SK-N-SH treated with all-trans-retinoic acid at 6 μM for 48 hours (cell line): ENCODE measurements around the gene ABCG2.

ENCODE experiments used
- ATAC-seq: fragments of 200-7000 bp; cut with Tn5 transposase; 3 replicates; pipeline ENCODE4 v1.9.1; 2020; ENCODE audit warnings: mild to moderate bottlenecking, moderate library complexity
- BACH2 ChIP-seq: fragments of 250-450 bp; sonication (Bioruptor Pico); IDR thresholded peaks from 2 replicates; pipeline ENCODE4 v1.9.0; 2021; ENCODE audit warnings: mild to moderate bottlenecking, borderline replicate concordance
- CSDC2 ChIP-seq: fragments of 250-450 bp; sonication (Bioruptor Pico); IDR thresholded peaks from 2 replicates; pipeline ENCODE4 v1.5.0; 2020; ENCODE audit warnings: mild to moderate bottlenecking, moderate library complexity
- ESRRG ChIP-seq: fragments of 250-450 bp; sonication (Bioruptor Pico); IDR thresholded peaks from 2 replicates; pipeline ENCODE4 v1.6.1; 2021; ENCODE audit warnings: mild to moderate bottlenecking
- GLIS3 ChIP-seq: fragments of 250-450 bp; sonication (Bioruptor Pico); IDR thresholded peaks from 2 replicates; pipeline ENCODE4 v1.5.0; 2020; ENCODE audit warnings: mild to moderate bottlenecking, moderate library complexity
- ISL1 ChIP-seq: fragments of 250-450 bp; sonication (Bioruptor Pico); IDR thresholded peaks from 2 replicates; pipeline ENCODE4 v2.1.2; 2022; ENCODE audit warnings: mild to moderate bottlenecking, moderate library complexity
- OSR1 ChIP-seq: fragments of 250-450 bp; sonication (Bioruptor Pico); IDR thresholded peaks from 2 replicates; pipeline ENCODE4 v1.8.0; 2022; ENCODE audit warnings: moderate library complexity, mild to moderate bottlenecking, inconsistent platforms
- PPARA ChIP-seq: fragments of 250-450 bp; sonication (Bioruptor Pico); IDR thresholded peaks from 2 replicates; pipeline ENCODE4 v1.5.0; 2020; ENCODE audit warnings: mild to moderate bottlenecking, borderline replicate concordance
- RARB ChIP-seq: fragments of 250-450 bp; sonication (Bioruptor Pico); IDR thresholded peaks from 2 replicates; pipeline ENCODE4 v1.8.0; 2021; ENCODE audit warnings: mild to moderate bottlenecking, moderate library complexity
- SNAI2 ChIP-seq: fragments of 250-450 bp; sonication (Bioruptor Pico); IDR thresholded peaks from 2 replicates; pipeline ENCODE4 v1.5.0; 2020; ENCODE audit warnings: mild to moderate bottlenecking, moderate library complexity
- TCF4 ChIP-seq: fragments of 250-450 bp; sonication (Bioruptor Pico); IDR thresholded peaks from 2 replicates; pipeline ENCODE4 v1.8.0; 2021; ENCODE audit warnings: mild to moderate bottlenecking, moderate library complexity, borderline replicate concordance
- TOX ChIP-seq: fragments of 250-450 bp; sonication (Bioruptor Pico); IDR thresholded peaks from 2 replicates; pipeline ENCODE4 v1.8.0; 2021; ENCODE audit warnings: mild to moderate bottlenecking, moderate library complexity, borderline replicate concordance
- ZC3H10 ChIP-seq: fragments of 250-450 bp; sonication (Bioruptor Pico); IDR thresholded peaks from 2 replicates; pipeline ENCODE4 v1.5.1; 2021; ENCODE audit warnings: mild to moderate bottlenecking, moderate library complexity
- ZFP3 ChIP-seq: fragments of 250-450 bp; sonication (Bioruptor Pico); IDR thresholded peaks from 2 replicates; pipeline ENCODE4 v1.5.0; 2020; ENCODE audit warnings: mild to moderate bottlenecking, moderate library complexity
- ZFP30 ChIP-seq: fragments of 450-650 bp; formaldehyde crosslinking; IDR thresholded peaks from 2 replicates; pipeline ENCODE4 v1.5.0; 2022; ENCODE audit warnings: mild to moderate bottlenecking, moderate library complexity
- ZNF565 ChIP-seq: fragments of 450-650 bp; formaldehyde crosslinking; conservative IDR thresholded peaks from 2 replicates; pipeline ENCODE4 v1.5.0; 2020; ENCODE audit warnings: low read depth, mild to moderate bottlenecking, moderate library complexity
- ZNF70 ChIP-seq: fragments of 450-650 bp; formaldehyde crosslinking; IDR thresholded peaks from 2 replicates; pipeline ENCODE4 v1.5.0; 2020; ENCODE audit warnings: mild to moderate bottlenecking, moderate library complexity
- ZNF8 ChIP-seq: fragments of 450-650 bp; formaldehyde crosslinking; IDR thresholded peaks from 2 replicates; pipeline ENCODE4 v1.5.0; 2020; ENCODE audit warnings: mild to moderate bottlenecking, moderate library complexity
- TF ChIP-seq, protein P1 (sequence below): fragments of 250-450 bp; sonication (Bioruptor Pico); IDR thresholded peaks from 2 replicates; pipeline ENCODE4 v1.5.0; 2020; ENCODE audit warnings: mild to moderate bottlenecking, moderate library complexity
- TF ChIP-seq, protein P2 (sequence below): fragments of 250-450 bp; sonication (Bioruptor Pico); IDR thresholded peaks from 2 replicates; pipeline ENCODE4 v1.8.0; 2020; ENCODE audit warnings: mild to moderate bottlenecking, moderate library complexity, borderline replicate concordance
- TF ChIP-seq, protein P3 (sequence below): fragments of 250-450 bp; sonication (Bioruptor Pico); IDR thresholded peaks from 2 replicates; pipeline ENCODE4 v1.8.0; 2021; ENCODE audit warnings: low read depth, mild to moderate bottlenecking, moderate library complexity, borderline replicate concordance
- TF ChIP-seq, protein P4 (sequence below): fragments of 250-450 bp; sonication (Bioruptor Pico); IDR thresholded peaks from 2 replicates; pipeline ENCODE4 v1.5.1; 2020; ENCODE audit warnings: low read depth, mild to moderate bottlenecking, moderate library complexity

The ABCG2 gene

DNA sequence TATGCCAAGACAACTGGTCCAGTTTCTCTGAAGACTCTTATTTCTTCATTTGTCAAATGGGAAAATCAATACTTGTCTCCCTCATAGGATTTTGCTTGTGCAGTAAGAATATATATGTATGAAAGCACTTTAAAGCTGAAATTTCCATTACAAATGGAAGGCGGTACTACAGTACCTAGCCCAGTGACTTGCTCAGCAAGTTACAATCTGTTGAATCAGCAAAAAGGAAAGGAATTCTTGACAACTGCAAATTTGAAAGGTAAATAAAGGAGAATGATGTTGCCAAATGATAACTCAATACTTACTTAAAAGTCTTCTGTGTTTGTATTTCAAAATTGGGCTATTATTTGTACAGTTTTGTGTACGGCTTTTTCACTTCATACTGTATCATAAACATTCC is 79.9 kb downstream of the ABCG2 start:
- no peak for ATAC-seq
- TF ChIP-seq BACH2 (CRISPR knock-in tag) (no peak), RARB (CRISPR knock-in tag) (no peak), ZNF565 (CRISPR knock-in tag) (no peak), ZFP30 (no peak), TCF4 (CRISPR knock-in tag) (no peak), ESRRG (no peak), ZFP3 (CRISPR knock-in tag) (no peak)
- TF ChIP-seq, protein P1, sequence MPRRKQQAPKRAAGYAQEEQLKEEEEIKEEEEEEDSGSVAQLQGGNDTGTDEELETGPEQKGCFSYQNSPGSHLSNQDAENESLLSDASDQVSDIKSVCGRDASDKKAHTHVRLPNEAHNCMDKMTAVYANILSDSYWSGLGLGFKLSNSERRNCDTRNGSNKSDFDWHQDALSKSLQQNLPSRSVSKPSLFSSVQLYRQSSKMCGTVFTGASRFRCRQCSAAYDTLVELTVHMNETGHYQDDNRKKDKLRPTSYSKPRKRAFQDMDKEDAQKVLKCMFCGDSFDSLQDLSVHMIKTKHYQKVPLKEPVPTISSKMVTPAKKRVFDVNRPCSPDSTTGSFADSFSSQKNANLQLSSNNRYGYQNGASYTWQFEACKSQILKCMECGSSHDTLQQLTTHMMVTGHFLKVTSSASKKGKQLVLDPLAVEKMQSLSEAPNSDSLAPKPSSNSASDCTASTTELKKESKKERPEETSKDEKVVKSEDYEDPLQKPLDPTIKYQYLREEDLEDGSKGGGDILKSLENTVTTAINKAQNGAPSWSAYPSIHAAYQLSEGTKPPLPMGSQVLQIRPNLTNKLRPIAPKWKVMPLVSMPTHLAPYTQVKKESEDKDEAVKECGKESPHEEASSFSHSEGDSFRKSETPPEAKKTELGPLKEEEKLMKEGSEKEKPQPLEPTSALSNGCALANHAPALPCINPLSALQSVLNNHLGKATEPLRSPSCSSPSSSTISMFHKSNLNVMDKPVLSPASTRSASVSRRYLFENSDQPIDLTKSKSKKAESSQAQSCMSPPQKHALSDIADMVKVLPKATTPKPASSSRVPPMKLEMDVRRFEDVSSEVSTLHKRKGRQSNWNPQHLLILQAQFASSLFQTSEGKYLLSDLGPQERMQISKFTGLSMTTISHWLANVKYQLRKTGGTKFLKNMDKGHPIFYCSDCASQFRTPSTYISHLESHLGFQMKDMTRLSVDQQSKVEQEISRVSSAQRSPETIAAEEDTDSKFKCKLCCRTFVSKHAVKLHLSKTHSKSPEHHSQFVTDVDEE (CRISPR knock-in tag): no peak

DNA sequence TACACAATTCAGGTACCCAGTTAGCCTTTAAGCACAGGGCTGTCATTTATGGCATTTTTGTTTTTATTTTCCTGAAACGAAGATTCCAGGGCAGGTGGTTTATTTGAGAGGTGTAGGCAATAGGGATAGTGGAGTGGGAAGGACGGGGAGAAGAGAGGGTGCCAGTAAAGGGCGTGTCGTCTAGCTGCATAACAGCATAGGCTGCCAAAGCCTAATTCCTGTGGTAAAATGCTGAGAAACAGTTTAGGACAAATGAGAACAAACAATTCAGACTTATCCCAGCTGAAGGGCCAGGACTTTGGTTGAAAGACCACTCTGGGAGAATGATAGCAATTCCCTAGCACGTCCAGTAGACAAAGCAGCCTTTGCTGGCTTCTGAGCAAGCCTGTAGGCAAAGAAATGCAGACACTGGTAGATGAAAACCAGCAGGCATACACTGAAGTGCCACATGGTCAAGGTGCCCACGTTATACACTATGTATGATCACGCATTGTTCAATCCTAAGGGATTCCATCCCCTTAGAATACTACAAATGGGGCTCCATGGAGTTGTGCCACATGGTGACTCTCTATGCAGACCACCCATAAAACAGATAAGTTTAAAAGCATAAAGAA is 80.4 kb downstream of the ABCG2 start:
- TF ChIP-seq ZNF70 (CRISPR knock-in tag): no peak
- no peak for ATAC-seq

DNA sequence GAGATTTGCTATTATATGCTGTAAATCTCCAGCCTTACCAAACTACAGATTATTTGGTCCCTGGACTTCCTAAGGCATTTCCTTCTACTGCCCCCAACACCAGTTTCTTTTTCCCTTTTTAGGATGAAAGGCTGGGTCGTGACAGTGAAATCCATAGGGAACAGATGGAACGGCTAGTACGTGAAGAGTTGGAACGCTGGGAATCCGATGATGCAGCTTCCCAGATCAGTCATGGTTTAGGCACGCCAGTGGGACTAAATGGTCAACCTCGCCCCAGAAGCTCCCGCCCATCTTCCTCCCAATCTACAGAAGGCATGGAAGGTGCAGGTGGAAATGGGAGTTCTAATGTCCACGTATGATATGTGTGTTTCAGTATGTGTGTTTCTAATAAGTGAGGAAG is 83.1 kb downstream of the ABCG2 start:
- ATAC-seq: no peak
- TF ChIP-seq ZC3H10 (CRISPR knock-in tag): no peak
- no peak for TF ChIP-seq OSR1 (CRISPR knock-in tag)
- no peak for TF ChIP-seq ZNF8 (CRISPR knock-in tag)
- TF ChIP-seq BACH2 (CRISPR knock-in tag): no peak

DNA sequence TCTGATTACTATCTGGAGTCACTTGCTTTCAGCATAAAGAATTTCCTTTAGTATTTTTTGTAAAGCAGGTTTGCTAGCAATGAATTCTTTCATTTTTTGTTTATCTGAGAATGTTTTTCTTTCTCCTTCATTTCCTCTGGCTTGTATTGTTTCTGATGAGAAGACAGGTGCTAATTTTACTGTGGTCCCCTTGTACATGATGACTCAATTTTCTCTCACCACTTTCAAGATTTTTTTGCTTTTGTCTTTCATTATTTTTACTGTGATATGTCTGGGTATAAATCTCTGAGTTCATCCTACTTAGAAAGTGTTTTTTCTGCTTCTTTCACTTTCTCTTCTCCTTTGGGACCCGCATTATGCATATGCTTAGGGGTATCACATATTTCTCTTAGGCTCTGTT is 88.4 kb downstream of the ABCG2 start:
- no peak for ATAC-seq

More for the DNA sequence above, 88.4 kb downstream of the ABCG2 start:
- TF ChIP-seq OSR1 (CRISPR knock-in tag) (no peak), ZNF70 (CRISPR knock-in tag) (no peak), TOX (CRISPR knock-in tag) (no peak), ZNF565 (CRISPR knock-in tag) (no peak), SNAI2 (CRISPR knock-in tag) (no peak), ZFP30 (no peak), CSDC2 (no peak), TCF4 (CRISPR knock-in tag) (no peak), PPARA (CRISPR knock-in tag) (no peak), ZNF8 (CRISPR knock-in tag) (no peak), ZC3H10 (CRISPR knock-in tag) (no peak), GLIS3 (CRISPR knock-in tag) (no peak), ISL1 (no peak), RARB (CRISPR knock-in tag) (no peak)
- TF ChIP-seq, protein P2, sequence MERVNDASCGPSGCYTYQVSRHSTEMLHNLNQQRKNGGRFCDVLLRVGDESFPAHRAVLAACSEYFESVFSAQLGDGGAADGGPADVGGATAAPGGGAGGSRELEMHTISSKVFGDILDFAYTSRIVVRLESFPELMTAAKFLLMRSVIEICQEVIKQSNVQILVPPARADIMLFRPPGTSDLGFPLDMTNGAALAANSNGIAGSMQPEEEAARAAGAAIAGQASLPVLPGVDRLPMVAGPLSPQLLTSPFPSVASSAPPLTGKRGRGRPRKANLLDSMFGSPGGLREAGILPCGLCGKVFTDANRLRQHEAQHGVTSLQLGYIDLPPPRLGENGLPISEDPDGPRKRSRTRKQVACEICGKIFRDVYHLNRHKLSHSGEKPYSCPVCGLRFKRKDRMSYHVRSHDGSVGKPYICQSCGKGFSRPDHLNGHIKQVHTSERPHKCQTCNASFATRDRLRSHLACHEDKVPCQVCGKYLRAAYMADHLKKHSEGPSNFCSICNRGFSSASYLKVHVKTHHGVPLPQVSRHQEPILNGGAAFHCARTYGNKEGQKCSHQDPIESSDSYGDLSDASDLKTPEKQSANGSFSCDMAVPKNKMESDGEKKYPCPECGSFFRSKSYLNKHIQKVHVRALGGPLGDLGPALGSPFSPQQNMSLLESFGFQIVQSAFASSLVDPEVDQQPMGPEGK (CRISPR knock-in tag): no peak
- TF ChIP-seq, protein P3, sequence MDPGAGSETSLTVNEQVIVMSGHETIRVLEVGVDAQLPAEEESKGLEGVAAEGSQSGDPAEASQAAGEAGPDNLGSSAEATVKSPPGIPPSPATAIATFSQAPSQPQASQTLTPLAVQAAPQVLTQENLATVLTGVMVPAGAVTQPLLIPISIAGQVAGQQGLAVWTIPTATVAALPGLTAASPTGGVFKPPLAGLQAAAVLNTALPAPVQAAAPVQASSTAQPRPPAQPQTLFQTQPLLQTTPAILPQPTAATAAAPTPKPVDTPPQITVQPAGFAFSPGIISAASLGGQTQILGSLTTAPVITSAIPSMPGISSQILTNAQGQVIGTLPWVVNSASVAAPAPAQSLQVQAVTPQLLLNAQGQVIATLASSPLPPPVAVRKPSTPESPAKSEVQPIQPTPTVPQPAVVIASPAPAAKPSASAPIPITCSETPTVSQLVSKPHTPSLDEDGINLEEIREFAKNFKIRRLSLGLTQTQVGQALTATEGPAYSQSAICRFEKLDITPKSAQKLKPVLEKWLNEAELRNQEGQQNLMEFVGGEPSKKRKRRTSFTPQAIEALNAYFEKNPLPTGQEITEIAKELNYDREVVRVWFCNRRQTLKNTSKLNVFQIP (CRISPR knock-in tag): no peak
- TF ChIP-seq, protein P4, sequence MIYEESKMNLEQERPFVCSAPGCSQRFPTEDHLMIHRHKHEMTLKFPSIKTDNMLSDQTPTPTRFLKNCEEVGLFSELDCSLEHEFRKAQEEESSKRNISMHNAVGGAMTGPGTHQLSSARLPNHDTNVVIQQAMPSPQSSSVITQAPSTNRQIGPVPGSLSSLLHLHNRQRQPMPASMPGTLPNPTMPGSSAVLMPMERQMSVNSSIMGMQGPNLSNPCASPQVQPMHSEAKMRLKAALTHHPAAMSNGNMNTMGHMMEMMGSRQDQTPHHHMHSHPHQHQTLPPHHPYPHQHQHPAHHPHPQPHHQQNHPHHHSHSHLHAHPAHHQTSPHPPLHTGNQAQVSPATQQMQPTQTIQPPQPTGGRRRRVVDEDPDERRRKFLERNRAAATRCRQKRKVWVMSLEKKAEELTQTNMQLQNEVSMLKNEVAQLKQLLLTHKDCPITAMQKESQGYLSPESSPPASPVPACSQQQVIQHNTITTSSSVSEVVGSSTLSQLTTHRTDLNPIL (CRISPR knock-in tag): no peak
